LNCAP (cell line): ENCODE results near the gene WDR87.

ENCODE experiments used
- TF ChIP-seq, protein P1 (sequence below): fragments of 450-650 bp; IDR thresholded peaks from 2 replicates; pipeline ENCODE4 v1.5.1; 2017; ENCODE audit warnings: mild to moderate bottlenecking

The WDR87 gene

DNA sequence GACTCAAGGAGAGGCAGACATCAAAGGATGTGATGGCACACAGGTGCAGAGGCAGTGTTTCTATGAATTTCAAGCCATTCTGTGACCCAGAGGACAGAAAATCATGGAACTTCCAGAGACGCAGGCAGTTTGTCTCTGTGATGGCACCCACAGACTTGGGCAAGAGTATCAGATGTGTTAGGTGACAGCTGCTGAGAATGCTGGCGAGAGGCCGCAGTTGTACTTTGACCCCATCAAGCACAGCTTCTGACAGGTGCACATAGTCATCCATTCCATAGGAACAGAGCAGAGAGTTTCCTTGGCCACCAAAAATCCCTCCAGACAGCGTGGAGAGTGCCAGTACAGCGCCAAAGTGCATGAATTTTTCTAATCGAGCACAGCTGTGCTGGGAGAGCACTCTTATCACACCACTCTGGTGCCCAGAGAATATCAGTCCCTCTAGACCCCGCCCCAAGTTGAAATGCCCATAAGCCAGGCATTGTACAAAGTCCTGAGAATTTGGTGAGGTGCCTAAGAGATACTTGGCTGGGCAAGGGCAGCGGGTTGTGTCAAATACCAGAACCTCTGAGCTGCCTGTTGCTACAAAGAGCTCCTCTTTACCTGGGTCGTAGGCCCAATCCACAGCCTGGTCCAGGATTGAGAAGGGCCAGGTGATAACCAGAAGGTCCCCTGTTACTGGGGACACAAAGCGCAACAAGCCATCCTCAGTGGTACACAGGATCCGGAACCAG lies 12.4 kb downstream of the WDR87 start:
- TF ChIP-seq, protein P1, sequence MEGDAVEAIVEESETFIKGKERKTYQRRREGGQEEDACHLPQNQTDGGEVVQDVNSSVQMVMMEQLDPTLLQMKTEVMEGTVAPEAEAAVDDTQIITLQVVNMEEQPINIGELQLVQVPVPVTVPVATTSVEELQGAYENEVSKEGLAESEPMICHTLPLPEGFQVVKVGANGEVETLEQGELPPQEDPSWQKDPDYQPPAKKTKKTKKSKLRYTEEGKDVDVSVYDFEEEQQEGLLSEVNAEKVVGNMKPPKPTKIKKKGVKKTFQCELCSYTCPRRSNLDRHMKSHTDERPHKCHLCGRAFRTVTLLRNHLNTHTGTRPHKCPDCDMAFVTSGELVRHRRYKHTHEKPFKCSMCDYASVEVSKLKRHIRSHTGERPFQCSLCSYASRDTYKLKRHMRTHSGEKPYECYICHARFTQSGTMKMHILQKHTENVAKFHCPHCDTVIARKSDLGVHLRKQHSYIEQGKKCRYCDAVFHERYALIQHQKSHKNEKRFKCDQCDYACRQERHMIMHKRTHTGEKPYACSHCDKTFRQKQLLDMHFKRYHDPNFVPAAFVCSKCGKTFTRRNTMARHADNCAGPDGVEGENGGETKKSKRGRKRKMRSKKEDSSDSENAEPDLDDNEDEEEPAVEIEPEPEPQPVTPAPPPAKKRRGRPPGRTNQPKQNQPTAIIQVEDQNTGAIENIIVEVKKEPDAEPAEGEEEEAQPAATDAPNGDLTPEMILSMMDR, result no peak

DNA sequence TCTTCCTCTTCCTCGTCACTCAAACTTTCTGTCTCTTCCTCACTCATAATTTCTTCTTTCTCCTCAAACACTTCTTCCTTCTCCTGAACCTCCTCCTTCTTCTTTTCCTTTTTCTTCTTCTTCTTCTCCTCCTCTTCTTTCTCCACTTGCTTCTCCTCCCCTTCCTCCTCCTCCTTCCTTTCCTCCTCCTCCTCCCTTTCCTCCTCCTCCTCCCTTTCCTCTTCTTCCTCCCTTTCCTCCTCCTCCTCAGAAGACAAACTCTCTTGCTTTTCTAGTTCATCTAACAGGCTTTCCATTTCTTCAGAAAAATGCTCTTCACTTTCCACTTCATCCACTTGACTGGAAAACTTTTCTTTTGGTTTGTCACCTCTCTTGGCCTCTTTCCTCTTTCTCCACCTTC lies 19.8 kb downstream of the WDR87 start:
- TF ChIP-seq, protein P1, result no peak

DNA sequence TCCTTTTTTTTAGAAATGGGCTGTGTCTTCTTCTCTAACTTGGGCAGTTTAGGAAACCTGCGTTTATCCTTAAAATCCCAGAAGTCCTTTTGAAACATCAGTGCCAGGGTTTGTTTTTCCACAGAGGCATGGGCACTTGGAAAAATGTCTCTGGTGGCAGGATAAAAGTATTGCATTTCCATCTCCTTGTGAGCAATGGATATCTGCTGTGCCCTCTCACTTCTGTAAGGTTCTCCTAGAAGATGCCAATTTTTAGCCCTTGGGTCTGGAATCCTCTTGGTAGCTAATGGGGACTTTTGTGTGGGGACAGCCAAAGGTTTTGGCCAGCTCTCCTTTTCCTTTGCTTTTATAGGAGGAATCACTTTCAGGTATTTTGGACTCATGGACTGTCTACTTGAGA lies 21.0 kb downstream of the WDR87 start:
- TF ChIP-seq, protein P1, result no peak

DNA sequence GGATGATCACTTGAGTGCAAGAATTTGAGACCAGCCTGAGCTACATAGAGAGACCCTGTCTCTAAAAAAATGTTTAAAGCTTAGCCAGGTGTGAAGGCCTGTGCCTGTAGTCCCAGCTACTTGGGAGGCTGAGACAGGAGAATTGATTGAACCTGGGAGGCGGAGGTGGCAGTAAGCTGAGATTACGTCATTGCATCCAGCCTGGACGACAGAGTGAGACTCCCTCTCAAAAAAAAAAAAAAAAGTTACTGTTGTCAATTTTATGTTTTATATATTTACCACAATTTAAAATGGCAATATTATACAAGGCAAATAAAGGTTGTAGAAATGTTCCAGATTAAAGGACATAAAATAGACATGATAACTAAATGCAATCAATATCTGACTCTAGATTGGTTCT lies 29.2 kb downstream of the WDR87 start:
- TF ChIP-seq, protein P1, result no peak

DNA sequence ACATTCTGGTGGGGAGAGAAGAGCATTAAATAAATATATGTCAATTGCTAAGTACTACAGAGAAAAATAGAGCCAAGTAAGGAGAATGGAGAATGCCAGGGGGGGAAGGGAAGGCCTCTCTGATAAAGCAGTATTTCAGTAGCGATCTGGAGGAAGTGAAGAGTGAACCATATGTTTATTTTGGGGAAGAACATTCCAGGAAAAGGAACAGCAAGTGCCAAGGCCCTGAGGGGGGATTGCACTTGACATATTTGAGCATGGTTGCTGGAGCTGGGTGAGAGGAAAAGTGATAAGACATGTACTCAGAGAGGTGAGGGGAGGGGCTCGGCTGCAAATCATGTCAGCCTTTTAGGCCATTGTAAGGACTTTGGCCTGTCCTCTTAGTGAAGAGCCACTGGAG lies 30.4 kb downstream of the WDR87 start:
- TF ChIP-seq, protein P1, result no peak

DNA sequence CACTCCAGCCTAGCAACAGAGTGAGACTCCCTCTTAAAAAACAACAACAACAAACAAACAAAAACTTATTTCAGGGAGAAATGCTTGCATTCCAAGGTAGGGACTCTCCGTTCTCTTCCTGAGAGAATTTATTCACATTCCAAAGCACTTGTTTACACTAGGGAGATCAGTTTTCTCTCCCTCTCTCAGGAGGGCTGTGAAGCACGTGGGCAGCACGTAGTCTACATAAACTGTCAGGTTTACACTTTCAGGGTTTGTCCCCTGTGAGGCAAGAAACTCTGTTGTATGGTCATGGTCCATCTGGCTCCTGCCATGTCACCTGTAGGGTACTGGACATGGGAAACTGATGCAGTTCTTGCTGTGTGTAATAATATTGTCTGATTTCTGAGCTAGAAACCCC lies 31.6 kb downstream of the WDR87 start:
- TF ChIP-seq, protein P1, result no peak

DNA sequence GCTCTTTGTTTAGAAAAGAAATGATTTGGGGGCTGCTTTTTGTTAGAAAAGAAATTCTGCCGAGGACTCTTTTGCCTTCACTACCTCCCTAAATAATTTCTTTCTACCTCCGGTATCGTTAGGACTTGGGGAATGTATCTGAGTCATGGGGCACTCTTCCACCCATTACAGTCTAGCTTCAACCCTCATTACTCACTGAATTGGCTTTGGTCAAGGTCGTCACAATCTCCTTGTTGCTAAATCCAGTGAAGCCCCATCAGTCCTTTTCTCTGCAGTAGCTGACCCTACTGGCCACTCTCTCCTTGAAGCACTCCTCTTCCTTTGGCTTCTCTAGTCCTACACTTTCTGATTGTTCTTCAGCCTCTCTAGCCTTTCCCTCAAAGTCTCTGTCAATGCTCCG lies 34.0 kb downstream of the WDR87 start:
- TF ChIP-seq, protein P1, result no peak

DNA sequence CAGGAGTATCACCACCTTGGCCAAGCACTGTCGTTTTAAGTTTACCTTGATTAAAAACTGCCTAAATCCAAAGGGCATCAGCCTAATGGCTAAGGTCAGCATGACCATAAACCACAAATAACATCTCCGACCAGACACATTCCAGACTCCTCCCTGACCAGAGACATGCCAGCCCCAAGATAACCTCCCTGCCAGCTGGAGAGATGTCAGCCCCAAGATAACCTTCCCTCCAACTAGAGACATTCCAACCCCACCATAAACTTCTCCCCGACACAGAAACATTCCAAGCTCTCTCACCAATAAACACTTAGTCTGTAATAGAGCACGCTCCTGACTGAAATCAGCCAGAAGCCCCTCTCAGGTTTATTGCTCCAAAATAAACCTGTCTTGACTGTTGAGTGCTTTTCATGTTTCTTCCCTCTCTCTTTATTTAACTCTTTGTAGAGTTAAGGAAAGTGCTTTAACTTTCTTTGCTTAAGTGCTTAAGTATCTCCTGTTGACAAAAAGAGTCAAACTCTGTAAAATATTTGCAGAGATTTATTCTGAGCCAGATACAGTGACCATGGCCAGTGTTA lies 36.5 kb downstream of the WDR87 start:
- TF ChIP-seq, protein P1, result no peak
